Gastrocnemius medialis (tissue), 4 donors: Measurements from ENCODE around the gene TAT. TPM values are rescaled to one million over a fixed set of nuclear protein-coding genes. Genes with fewer than 3 reads are reported as not detected.
"Not testable (repeated sequence)": the region's sequence is repeated elsewhere in the genome, so short reads cannot be mapped to it uniquely, and the experiment has no call there.

Experiments used
- ATAC-seq, 2 donors: fragments of 150-250 bp; one replicate each; pipeline ENCODE4 v1.9.1; 2016
- DNase-seq, 2 donors: peaks; one replicate each; pipeline ENCODE4 v3.0.0-alpha.2; 2019
- H3K27ac ChIP-seq, 4 donors: fragments of 200-600 bp; sonication (generic); 1 replicate in 1 of 4; 2 replicates in 3 of 4; pipeline ENCODE4 v1.5.1; 2016 to 2018; ENCODE audit warnings: mild to moderate bottlenecking in 2 of 4, moderate library complexity in 1 of 4
- H3K27me3 ChIP-seq, 3 donors: fragments of 200-600 bp; sonication (generic) in 2 of 3; 1 replicate in 1 of 3; 2 replicates in 2 of 3; pipeline versions ENCODE4 v1.5.1 to v1.6.0; 2016 to 2019; ENCODE audit warnings: mild to moderate bottlenecking in 1 of 3, moderate library complexity in 1 of 3
- H3K36me3 ChIP-seq, 2 donors: fragments of 200-600 bp; sonication (generic) in 1 of 2; one replicate each; pipeline ENCODE4 v1.5.1; 2017 to 2018
- H3K4me1 ChIP-seq, 2 donors: fragments of 200-600 bp; sonication (generic) in 1 of 2; one replicate each; pipeline ENCODE4 v1.5.1; 2016 to 2017; ENCODE audit warnings: mild to moderate bottlenecking in 2 of 2
- H3K4me3 ChIP-seq, 4 donors: fragments of 200-600 bp; sonication (generic) in 3 of 4; 1 replicate in 1 of 4; 2 replicates in 3 of 4; pipeline ENCODE4 v1.5.1; 2016 to 2019; ENCODE audit warnings: mild to moderate bottlenecking in 2 of 4
- H3K9me3 ChIP-seq, 3 donors: fragments of 200-600 bp; sonication (generic) in 2 of 3; 1 replicate in 1 of 3; 2 replicates in 2 of 3; pipeline ENCODE4 v1.5.1; 2016 to 2019
- CTCF ChIP-seq, 5 experiments: fragments of 450-650 bp in 3 of 5; fragments of 200-600 bp in 2 of 5; sonication (generic) in 2 of 5; IDR thresholded peaks in 4 of 5; conservative IDR thresholded peaks in 1 of 5; 1 replicate in 4 of 5; 2 replicates in 1 of 5; pipeline ENCODE4 v1.5.1; 2016 to 2019; ENCODE audit warnings: antibody characterized with exemption in 5 of 5, mild to moderate bottlenecking in 3 of 5, moderate library complexity in 3 of 5
- POLR2A ChIP-seq, 2 donors: fragments of 450-650 bp; IDR thresholded peaks; one replicate each; pipeline ENCODE4 v1.6.1; 2017; ENCODE audit warnings: antibody characterized with exemption in 2 of 2, mild to moderate bottlenecking in 2 of 2, moderate library complexity in 2 of 2
- in situ Hi-C, 4 donors: fragments of 200-750 bp; cut with MboI; loops; one replicate each; pipeline versions ENCODE4 v1.15.0 to v1.8.0; 2017; ENCODE audit warnings: low sequenced_read_pairs in 4 of 4
- intact Hi-C: fragments of 100-400 bp; cut with DNase I; formaldehyde crosslinking; loops from one replicate; pipeline ENCODE4 v1.15.1; 2023; ENCODE audit warnings: low total_unique reads
- total RNA-seq, 4 donors: library from RNA; depleted of rRNA; stranded (reverse); fragments of >200 nt; gene quantifications; one replicate each; pipeline versions ENCODE4 v1.1.0 to v1.2.3, GENCODE V29; 2016

The TAT gene
- total RNA-seq, 4 donors from 2014 or later: 1.9 to 3.7 TPM; not detected in 2

GRCh38 chr16:71609066-71609465, 32.2 kb upstream of the TAT start:
- H3K27me3 ChIP-seq: peaks cover 0 to 8% (median 3%) of the 10 kb centered on the region in 3 donors
- no peak for DNase-seq
- TF ChIP-seq POLR2A (IDR thresholded peaks at IDR 0.05): no peak
- TF ChIP-seq CTCF (IDR thresholded peaks at IDR 0.05 in 4 of 5, conservative IDR thresholded peaks at IDR 0.05 in 1 of 5): no peak
- H3K9me3 ChIP-seq: no peaks in the 10 kb centered on the region
- H3K27ac ChIP-seq: no peak overlapping the region
- no peak overlapping the region for H3K4me3 ChIP-seq
- ATAC-seq: no peak
- intact Hi-C loops (no loop called here), in situ Hi-C loops (loop anchor here in 3 of 4 donors (25.0 kb wide), 2 partner anchors 97 to 197 kb away; no protein-coding TSS in a partner anchor)
- no peaks in the 10 kb centered on the region for H3K4me1 ChIP-seq
- H3K36me3 ChIP-seq: no peaks in the 10 kb centered on the region

GRCh38 chr16:71600822-71601221, 23.9 kb upstream of the TAT start:
- ATAC-seq: no peak
- no peaks in the 10 kb centered on the region for H3K4me1 ChIP-seq
- no peak for TF ChIP-seq CTCF (IDR thresholded peaks at IDR 0.05 in 4 of 5, conservative IDR thresholded peaks at IDR 0.05 in 1 of 5)
- no peak for TF ChIP-seq POLR2A (IDR thresholded peaks at IDR 0.05)
- no peak overlapping the region for H3K27ac ChIP-seq
- no peak overlapping the region for H3K4me3 ChIP-seq
- no peaks in the 10 kb centered on the region for H3K27me3 ChIP-seq
- no peaks in the 10 kb centered on the region for H3K9me3 ChIP-seq
- in situ Hi-C loops (loop anchor here in 3 of 4 donors (25.0 kb wide), 2 partner anchors 89 to 189 kb away; no protein-coding TSS in a partner anchor), intact Hi-C loops (no loop called here)
- H3K36me3 ChIP-seq: no peaks in the 10 kb centered on the region
- no peak for DNase-seq

GRCh38 chr16:71598426-71598825, 21.5 kb upstream of the TAT start:
- DNase-seq: not testable (repeated sequence)

GRCh38 chr16:71595340-71595826, 18.5 kb upstream of the TAT start:
- H3K36me3 ChIP-seq, H3K4me3 ChIP-seq, H3K27ac ChIP-seq, intact Hi-C loops, H3K27me3 ChIP-seq, DNase-seq, in situ Hi-C loops, ATAC-seq, H3K4me1 ChIP-seq, H3K9me3 ChIP-seq: not testable (repeated sequence)

More at GRCh38 chr16:71598426-71598825, 21.5 kb upstream of the TAT start:
- H3K27ac ChIP-seq, ATAC-seq, H3K9me3 ChIP-seq, H3K27me3 ChIP-seq, in situ Hi-C loops, H3K4me1 ChIP-seq, H3K4me3 ChIP-seq, H3K36me3 ChIP-seq, intact Hi-C loops: not testable (repeated sequence)

GRCh38 chr16:71594000-71594646, 17.2 kb upstream of the TAT start:
- H3K27ac ChIP-seq: no peak overlapping the region
- no peak for ATAC-seq
- H3K9me3 ChIP-seq: no peaks in the 10 kb centered on the region
- H3K36me3 ChIP-seq: no peaks in the 10 kb centered on the region
- no peaks in the 10 kb centered on the region for H3K27me3 ChIP-seq
- H3K4me1 ChIP-seq: no peaks in the 10 kb centered on the region
- H3K4me3 ChIP-seq: no peak overlapping the region
- in situ Hi-C loops (no loop called here), intact Hi-C loops (no loop called here)
- DNase-seq: no peak
- TF ChIP-seq POLR2A (IDR thresholded peaks at IDR 0.05) (no peak), CTCF (IDR thresholded peaks at IDR 0.05 in 4 of 5, conservative IDR thresholded peaks at IDR 0.05 in 1 of 5) (no peak)
